Measurements from ENCODE around the gene SMIM33. TPM values are rescaled to one million over a fixed set of nuclear protein-coding genes. Genes with fewer than 3 reads are reported as not detected.

Gene SMIM33
- total RNA-seq, 1 experiment from 2014 or later = not detected

- Histone ChIP-seq H3K56ac (ENCODE audit: insufficient read length, low read depth, low read length) (no peak overlapping the region), H3K4me1 (ENCODE audit: insufficient read depth, low read length) (peaks cover 18% of the 10 kb centered on the region; the same call in 1 of the 2 replicates), H3K14ac (ENCODE audit: insufficient read depth, low read length) (no peak overlapping the region), H2AK5ac (ENCODE audit: insufficient read length, low read length) (no peak overlapping the region), H4K20me1 (ENCODE audit: control insufficient read depth, insufficient read depth, insufficient read length) (no peaks in the 10 kb centered on the region), H2BK120ac (ENCODE audit: low read depth, low read length, poor library complexity, severe bottlenecking) (no peak overlapping the region), H4K8ac (replicated peaks; ENCODE audit: insufficient read length, low read depth, low read length) (no peak overlapping the region), H4K91ac (ENCODE audit: insufficient read length, low read depth, low read length) (no peak overlapping the region), H2BK20ac (ENCODE audit: low read depth, low read length, poor library complexity, severe bottlenecking) (no peak overlapping the region), H3K4ac (ENCODE audit: low read depth, low read length) (no peak overlapping the region), H2BK12ac (ENCODE audit: insufficient read length, low read depth, low read length) (no peak overlapping the region), H2AFZ (ENCODE audit: low read length) (no peak overlapping the region), H3K27me3 (ENCODE audit: insufficient read depth, low read length) (no peaks in the 10 kb centered on the region), H3K18ac (ENCODE audit: insufficient read length, low read depth, low read length) (no peak overlapping the region), H3K23ac (ENCODE audit: insufficient read length, low read depth, low read length) (no peak overlapping the region), H4K5ac (ENCODE audit: insufficient read length, low read depth, low read length) (no peak overlapping the region), H3K23me2 (ENCODE audit: insufficient read length, low read depth, low read length, poor library complexity, severe bottlenecking) (no peaks in the 10 kb centered on the region), H2BK15ac (ENCODE audit: low read depth, low read length) (no peak overlapping the region), H3K4me2 (ENCODE audit: insufficient read depth, insufficient read length, low read length) (no peak overlapping the region), H3K9me3 (ENCODE audit: control insufficient read depth, low read depth, low read length) (no peaks in the 10 kb centered on the region), H3K9ac (ENCODE audit: extremely low read depth, insufficient read length, low read length) (no peak overlapping the region), H3K79me2 (ENCODE audit: insufficient read depth, low read length) (no peaks in the 10 kb centered on the region), H3K79me1 (ENCODE audit: insufficient read depth, low read depth, low read length, poor library complexity, severe bottlenecking) (no peaks in the 10 kb centered on the region), H3K27ac (ENCODE audit: insufficient read length, low read depth, low read length) (no peak overlapping the region), H2BK5ac (ENCODE audit: insufficient read length, low read length) (no peak overlapping the region), H3T11ph (ENCODE audit: low read length) (no peak overlapping the region)
- no peak overlapping the region; a peak in 1 of 7 replicates for H3K27ac Mint-ChIP-seq
- WGBS (ENCODE audit: extremely low coverage, insufficient read length, low lambda C conversion rate) = no CpG with 5 or more reads among the region's 1 CpG
- H3K4me1 Mint-ChIP-seq = peaks cover 29 to 38% of the 10 kb centered on the region in 2 experiments
- H3K36me3 Mint-ChIP-seq (ENCODE audit: insufficient read depth in 1 of 3, low read depth in 3 of 3) = no peaks in the 10 kb centered on the region
- no peak for DNase-seq
- H3K9me3 Mint-ChIP-seq = no peaks in the 10 kb centered on the region; a peak in 1 of 5 replicates
- TF ChIP-seq CTCF (conservative IDR thresholded peaks at IDR 0.05) = no peak
- no peak overlapping the region for H3K4me3 Mint-ChIP-seq
- no peaks in the 10 kb centered on the region; the same call in 1 of the 2 replicates for H3K27me3 Mint-ChIP-seq (ENCODE audit: low read depth)
Observed at GRCh38 chr5:139460455-139460854, 10.3 kb upstream of the SMIM33 start.
